GM12892 (cell line): ENCODE measurements around the gene DNAJC21.
A peak's percentile ranks its signal among the peaks of the same experiment; 100 is the strongest.

Source experiments
- DNase-seq: peaks from one replicate; pipeline ENCODE4 v3.0.0; 2011; ENCODE audit not compliant: insufficient read length
- FAIRE-seq: peaks from 2 replicates; lab custom pipeline; 2011; peaks lifted over from hg19 to GRCh38; lab: Jason Lieb, UNC
- POLR2A ChIP-seq: IDR thresholded peaks from 2 replicates; pipeline ENCODE4 v1.6.1; 2011; ENCODE audit warnings: low read depth, low read length, control low read depth
- POLR2AphosphoS5 ChIP-seq: IDR thresholded peaks from 2 replicates; pipeline ENCODE4 v1.6.1; 2011; ENCODE audit warnings: low read depth, low read length, control low read depth
- TAF1 ChIP-seq: IDR thresholded peaks from 2 replicates; pipeline ENCODE4 v1.6.1; 2011; ENCODE audit warnings: low read depth, mild to moderate bottlenecking, control low read depth, low read length, borderline replicate concordance

The DNAJC21 gene

DNA sequence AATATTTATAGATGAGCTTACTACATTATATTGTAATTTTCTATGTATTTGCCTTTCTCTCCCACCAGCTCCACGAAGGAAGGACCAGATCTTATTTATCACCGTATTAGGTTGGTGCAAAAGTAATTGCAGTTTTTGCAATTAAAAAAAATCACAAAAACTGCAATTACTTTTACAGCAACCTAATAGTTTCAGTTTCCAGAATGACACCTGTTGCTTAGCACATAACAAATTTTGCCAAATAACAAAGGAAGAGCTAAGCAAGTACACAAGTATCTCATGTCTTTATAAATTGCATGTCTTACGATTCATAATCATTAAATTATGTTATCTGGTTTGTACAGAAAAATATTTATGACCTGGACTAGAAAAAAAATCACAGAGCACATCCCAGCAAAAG is 72.5 kb downstream of the DNAJC21 start:
- TF ChIP-seq TAF1 (no peak), POLR2A (no peak), POLR2AphosphoS5 (no peak)
- FAIRE-seq (no peak), DNase-seq (no peak)

DNA sequence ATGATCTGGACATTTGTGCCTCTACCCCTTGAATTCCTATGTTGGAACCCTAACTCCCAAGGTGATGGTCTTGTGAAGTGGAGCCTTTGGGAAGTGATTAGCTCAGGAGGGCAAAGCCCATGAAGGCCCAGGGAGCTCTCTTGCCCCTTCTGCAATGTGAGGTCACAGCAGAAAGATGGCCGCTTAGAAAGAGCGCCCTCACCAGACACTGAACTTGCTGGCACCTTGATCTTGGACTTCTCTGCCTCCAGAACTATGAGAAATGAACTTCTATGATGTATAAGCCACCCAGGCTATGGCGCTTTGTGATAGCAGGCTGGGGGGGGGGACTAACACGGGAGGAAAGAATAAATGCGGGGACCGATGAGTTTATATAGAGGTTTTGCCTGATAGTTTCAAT is 73.1 kb downstream of the DNAJC21 start:
- DNase-seq: no peak
- TF ChIP-seq TAF1 (no peak), POLR2A (no peak), POLR2AphosphoS5 (no peak)
- FAIRE-seq: no peak

DNA sequence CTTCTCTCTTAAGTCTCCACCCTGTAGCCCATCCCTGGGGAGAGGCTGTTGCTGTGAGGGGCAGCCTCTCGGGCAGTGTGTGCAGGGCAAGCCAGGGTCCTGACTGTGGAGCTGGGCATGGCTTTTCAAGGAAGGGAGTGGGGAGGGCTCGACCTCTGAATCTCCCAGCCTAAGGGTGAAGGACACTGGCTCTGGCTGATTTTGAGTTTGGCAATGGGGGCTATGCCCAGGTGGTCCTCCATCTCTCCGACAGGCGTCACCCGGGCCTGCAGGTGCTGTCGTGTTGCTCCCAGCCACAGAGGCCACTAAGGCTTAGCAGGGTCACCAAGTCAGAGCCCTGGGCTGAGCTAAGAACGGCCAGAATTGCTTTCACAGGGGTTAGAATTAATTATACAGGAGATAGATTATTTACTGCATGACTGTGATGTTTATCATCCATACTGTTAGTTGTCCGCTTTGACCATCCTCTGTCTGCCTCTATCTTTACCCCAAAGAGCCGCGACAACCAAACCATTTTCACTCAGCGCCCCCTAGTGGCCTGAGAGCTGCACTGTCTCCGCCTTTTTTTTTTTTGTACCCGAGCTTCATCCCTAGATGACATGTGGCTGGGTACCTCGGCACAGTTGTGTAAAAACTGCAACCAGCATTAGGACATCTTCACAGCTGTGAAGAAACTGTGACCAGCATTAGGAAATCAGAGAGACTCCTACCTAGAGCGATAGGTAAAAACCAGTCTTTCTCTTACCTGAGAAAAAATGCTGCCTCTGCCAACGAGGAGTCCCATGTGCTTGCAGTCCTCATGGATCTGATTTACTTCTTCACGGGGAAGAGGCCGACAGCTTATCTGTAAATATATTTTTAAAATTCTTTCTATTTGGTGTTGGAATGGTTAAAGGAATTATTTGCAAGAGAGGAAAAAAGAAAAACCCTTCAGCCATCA is 73.9 kb downstream of the DNAJC21 start:
- no peak for TF ChIP-seq TAF1
- no peak for TF ChIP-seq POLR2AphosphoS5
- no peak for TF ChIP-seq POLR2A
- FAIRE-seq (peak; percentile 86), DNase-seq (peak; percentile 37)

DNA sequence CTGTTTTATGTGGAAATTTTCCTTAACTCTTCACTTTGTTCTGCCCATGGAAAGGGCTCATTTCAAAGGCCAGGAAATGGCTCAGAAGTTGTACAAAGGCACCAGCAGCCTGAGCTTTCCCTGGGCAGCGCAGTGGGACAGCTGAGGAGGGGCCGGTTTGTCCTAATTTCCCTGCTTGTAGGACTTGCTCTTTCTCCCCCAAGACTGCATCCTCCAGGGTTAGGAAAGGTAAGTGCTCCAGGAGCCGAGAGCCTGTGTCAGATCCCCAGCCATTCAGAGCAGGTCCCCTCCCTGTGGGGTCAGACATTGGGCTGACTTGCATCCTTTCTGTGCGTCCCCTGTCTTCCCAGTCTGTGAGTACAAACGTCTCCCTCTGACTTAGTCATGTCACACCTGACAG is 74.8 kb downstream of the DNAJC21 start:
- DNase-seq: no peak
- FAIRE-seq: no peak
- TF ChIP-seq TAF1 (no peak), POLR2A (no peak), POLR2AphosphoS5 (no peak)

DNA sequence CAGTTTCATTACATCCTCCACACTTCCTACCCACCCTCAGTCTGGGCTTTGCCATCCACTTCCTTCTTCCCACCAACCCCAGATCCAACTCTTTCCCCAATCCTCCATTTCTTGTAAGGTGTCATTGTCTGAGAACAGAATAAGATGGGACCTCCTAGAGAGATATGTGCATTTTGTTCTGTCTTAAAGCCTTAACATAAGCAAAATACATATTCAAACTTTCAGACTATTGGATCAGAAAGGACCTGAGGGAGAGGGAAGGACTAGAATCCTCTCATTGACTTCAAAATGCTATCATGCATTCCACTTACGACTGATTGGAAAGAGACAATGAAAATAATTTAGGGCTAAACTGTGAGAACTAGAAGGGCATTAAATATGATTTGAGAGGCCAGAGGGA is 75.4 kb downstream of the DNAJC21 start:
- FAIRE-seq (no peak), DNase-seq (no peak)
- TF ChIP-seq POLR2AphosphoS5 (no peak), TAF1 (no peak)
